Left cardiac atrium (tissue), 4 donors: ENCODE measurements around the gene PIWIL4. TPM values are rescaled to one million over a fixed set of nuclear protein-coding genes. Genes with fewer than 3 reads are reported as not detected.

ENCODE experiments used
- ATAC-seq, 2 donors: fragments of 200-7000 bp; cut with Tn5 transposase; one replicate each; pipeline ENCODE4 v1.9.1; 2020; ENCODE audit warnings: mild to moderate bottlenecking in 2 of 2, moderate library complexity in 2 of 2
- DNase-seq: peaks from one replicate; pipeline ENCODE4 v3.0.0-alpha.2; 2020
- intact Hi-C, 2 donors: fragments of 100-400 bp; cut with DNase I; formaldehyde crosslinking; loops; one replicate each; pipeline versions ENCODE4 v1.14.1 to v1.15.1; 2022 to 2023
- long read RNA-seq: library from polyadenylated mRNA; unstranded; transcript quantifications from one replicate; pipeline ENCODE4 v2.0.0, GENCODE V29; 2021
- total RNA-seq, 2 donors: library from RNA; stranded (reverse); fragmentation: NEBNext Ultra II Directional; extraction: Animal tissue kit (Norgen Biotek cat#: 25700); gene quantifications; one replicate each; pipeline ENCODE4 v1.2.1, GENCODE V29; 2021
- donor health status: DM: no; HTN: yes; CAD: no.
- donor health status: DM: no; HTN: yes; CAD: no; lungs with severe emphysema.
- donor health status: DM: yes; HTN: yes; CAD: no.
- donor health status: Dilated cardiomyopathy.

PIWIL4 gene
- total RNA-seq = 1 to 10 TPM; 1.0 to 1.5 TPM
- long read RNA-seq = 0 reads

GRCh38 chr11:94567181-94567670 is at the start of gene PIWIL4:
Gene PIWIL4, plus strand, starts transcription at chr11:94567368. Its CDS starts 151 bp downstream, at chr11:94567519.
- intact Hi-C loops = no loop called here
- no peak for DNase-seq
- no peak for ATAC-seq

- intact Hi-C loops = loop anchor here in 1 of 2 donors (2.0 kb wide), 1 partner anchor 45 kb away; no protein-coding TSS in a partner anchor
- no peak for ATAC-seq
- no peak for DNase-seq
Measured at GRCh38 chr11:94518300-94518699, 48.9 kb upstream of the PIWIL4 start.

- intact Hi-C loops = loop anchor here in 1 of 2 donors (2.0 to 5.0 kb wide), 2 partner anchors 43 to 83 kb away; no protein-coding TSS in a partner anchor
- ATAC-seq (peak; percentile 23 to 44), DNase-seq (no peak)
Measured at GRCh38 chr11:94519478-94520084, 47.6 kb upstream of the PIWIL4 start.

GRCh38 chr11:94521684-94522083 is 45.5 kb upstream of the PIWIL4 start:
- intact Hi-C loops = loop anchor here in 1 of 2 donors (5.0 kb wide), 1 partner anchor 81 kb away; no protein-coding TSS in a partner anchor
- ATAC-seq = peak; percentile 44 to 61

GRCh38 chr11:94524341-94524740 is 42.8 kb upstream of the PIWIL4 start:
- no peak for DNase-seq
- no peak for ATAC-seq
- intact Hi-C loops = loop anchor here in 1 of 2 donors (5.0 kb wide), 1 partner anchor 78 kb away; no protein-coding TSS in a partner anchor

More at GRCh38 chr11:94521684-94522083, 45.5 kb upstream of the PIWIL4 start:
- no peak for DNase-seq

GRCh38 chr11:94525546-94526324 is 41.4 kb upstream of the PIWIL4 start:
- DNase-seq (peak; percentile 81), ATAC-seq (peak in 1 of 2 donors; percentile 50)
- intact Hi-C loops = no loop called here

GRCh38 chr11:94526645-94527438 is 40.3 kb upstream of the PIWIL4 start:
- no peak for DNase-seq
- no peak for ATAC-seq
- intact Hi-C loops = no loop called here

GRCh38 chr11:94528551-94528950 is 38.6 kb upstream of the PIWIL4 start:
- DNase-seq (no peak), ATAC-seq (peak in 1 of 2 donors; percentile 23)
- intact Hi-C loops = no loop called here

- intact Hi-C loops = no loop called here
- no peak for ATAC-seq
Measured at GRCh38 chr11:94532211-94532610, 35.0 kb upstream of the PIWIL4 start.

GRCh38 chr11:94533206-94533605 is 34.0 kb upstream of the PIWIL4 start:
- intact Hi-C loops = no loop called here
- DNase-seq = no peak
- no peak for ATAC-seq

More at GRCh38 chr11:94532211-94532610, 35.0 kb upstream of the PIWIL4 start:
- DNase-seq = no peak

- DNase-seq (peak; percentile 37), ATAC-seq (peak; percentile 64 to 71)
- intact Hi-C loops = no loop called here
Measured at GRCh38 chr11:94533696-94534630, 33.2 kb upstream of the PIWIL4 start.

GRCh38 chr11:94536386-94536785 is 30.8 kb upstream of the PIWIL4 start:
- DNase-seq (no peak), ATAC-seq (no peak)
- intact Hi-C loops = no loop called here

GRCh38 chr11:94537031-94537600 is 30.1 kb upstream of the PIWIL4 start:
- intact Hi-C loops = no loop called here
- ATAC-seq = peak; percentile 15 to 38
- DNase-seq = no peak

GRCh38 chr11:94539420-94539819 is 27.7 kb upstream of the PIWIL4 start:
- no peak for DNase-seq
- no peak for ATAC-seq
- intact Hi-C loops = no loop called here

GRCh38 chr11:94543695-94544645 is 23.2 kb upstream of the PIWIL4 start, which contains the start of gene FUT4:
Gene FUT4, plus strand, starts transcription at chr11:94543921. Its CDS starts 213 bp downstream, at chr11:94544134.
- intact Hi-C loops = no loop called here
- ATAC-seq = peak; percentile 91 to 96

GRCh38 chr11:94544646-94545263 is 22.4 kb upstream of the PIWIL4 start:
- ATAC-seq (peak; percentile 5 to 15), DNase-seq (peak; percentile 35)
- intact Hi-C loops = no loop called here

More at GRCh38 chr11:94543695-94544645, 23.2 kb upstream of the PIWIL4 start, which contains the start of gene FUT4:
- DNase-seq = peak; percentile 90
